Mesothelial cell of epicardium (in vitro differentiated cells): ENCODE data around the gene KIF3B. TPM values are rescaled to one million over a fixed set of nuclear protein-coding genes. Genes with fewer than 3 reads are reported as not detected.

ENCODE experiments used
- DNase-seq, 2 experiments: peaks; one replicate each; pipeline ENCODE4 v3.0.0; 2021; ENCODE audit warnings: low spot score in 2 of 2; ENCODE audit not compliant: unreplicated experiment in 2 of 2
- H3K27ac Mint-ChIP-seq: 2 replicates; pipeline ENCODE4 v1.8.0; 2021; ENCODE audit warnings: mixed read lengths
- H3K27me3 Mint-ChIP-seq: 2 replicates; pipeline ENCODE4 v1.8.0; 2021; ENCODE audit warnings: low read depth, mixed read lengths
- H3K36me3 Mint-ChIP-seq: 2 replicates; pipeline ENCODE4 v1.8.0; 2021; ENCODE audit warnings: mixed read lengths
- H3K4me1 Mint-ChIP-seq: 2 replicates; pipeline ENCODE4 v1.8.0; 2021; ENCODE audit warnings: mixed read lengths
- H3K4me3 Mint-ChIP-seq: 2 replicates; pipeline ENCODE4 v1.8.0; 2021; ENCODE audit warnings: mild to moderate bottlenecking, moderate library complexity, mixed read lengths
- H3K9me3 Mint-ChIP-seq: 2 replicates; pipeline ENCODE4 v1.8.0; 2021; ENCODE audit warnings: mixed read lengths
- CTCF ChIP-seq: fragments of 200-600 bp; sonication (generic); IDR thresholded peaks from one replicate; pipeline ENCODE4 v1.5.0; 2021; ENCODE audit warnings: antibody characterized with exemption; ENCODE audit not compliant: unreplicated experiment
- total RNA-seq: library from RNA; stranded (reverse); gene quantifications from 3 replicates; pipeline ENCODE4 v1.2.1, GENCODE V29; 2021

Gene KIF3B
- total RNA-seq, 1 donor from 2014 or later: 21.1 TPM

- Mint-ChIP-seq H3K4me3 (no peak overlapping the region), H3K4me1 (peaks cover 2% of the 10 kb centered on the region), H3K9me3 (no peaks in the 10 kb centered on the region), H3K27ac (no peak overlapping the region), H3K36me3 (peaks cover 2% of the 10 kb centered on the region), H3K27me3 (no peaks in the 10 kb centered on the region)
- DNase-seq: no peak
- TF ChIP-seq CTCF: no peak
Measured at GRCh38 chr20:32292548-32292947, 15.1 kb downstream of the KIF3B start.

GRCh38 chr20:32294071-32294470, 16.6 kb downstream of the KIF3B start:
- no peak for DNase-seq
- no peak overlapping the region for H3K27ac Mint-ChIP-seq
- TF ChIP-seq CTCF: no peak
- H3K4me3 Mint-ChIP-seq: no peak overlapping the region
- H3K4me1 Mint-ChIP-seq: peaks cover 2% of the 10 kb centered on the region
- H3K27me3 Mint-ChIP-seq: no peaks in the 10 kb centered on the region
- H3K36me3 Mint-ChIP-seq: no peaks in the 10 kb centered on the region
- no peaks in the 10 kb centered on the region for H3K9me3 Mint-ChIP-seq

GRCh38 chr20:32296412-32296811, 19.0 kb downstream of the KIF3B start:
- Mint-ChIP-seq H3K4me1 (peaks cover 3% of the 10 kb centered on the region), H3K36me3 (no peaks in the 10 kb centered on the region), H3K4me3 (no peak overlapping the region), H3K9me3 (no peaks in the 10 kb centered on the region), H3K27ac (no peak overlapping the region), H3K27me3 (no peaks in the 10 kb centered on the region)
- TF ChIP-seq CTCF: no peak
- no peak for DNase-seq

GRCh38 chr20:32296819-32297420, 19.5 kb downstream of the KIF3B start:
- no peak overlapping the region for H3K4me3 Mint-ChIP-seq
- no peaks in the 10 kb centered on the region for H3K27me3 Mint-ChIP-seq
- no peak for TF ChIP-seq CTCF
- peaks cover 8% of the 10 kb centered on the region for H3K4me1 Mint-ChIP-seq
- H3K27ac Mint-ChIP-seq: peak overlapping the region; percentile 8
- no peaks in the 10 kb centered on the region for H3K9me3 Mint-ChIP-seq
- no peaks in the 10 kb centered on the region for H3K36me3 Mint-ChIP-seq
- DNase-seq: no peak

GRCh38 chr20:32297439-32297838, 20.0 kb downstream of the KIF3B start:
- Mint-ChIP-seq H3K9me3 (no peaks in the 10 kb centered on the region), H3K36me3 (no peaks in the 10 kb centered on the region), H3K27ac (no peak overlapping the region), H3K4me1 (peaks cover 13% of the 10 kb centered on the region), H3K27me3 (no peaks in the 10 kb centered on the region), H3K4me3 (no peak overlapping the region)
- no peak for DNase-seq
- no peak for TF ChIP-seq CTCF

GRCh38 chr20:32300647-32301046, 23.2 kb downstream of the KIF3B start:
- Mint-ChIP-seq H3K36me3 (no peaks in the 10 kb centered on the region), H3K27ac (peak overlapping the region; percentile 25), H3K4me1 (peaks cover 27% of the 10 kb centered on the region), H3K4me3 (no peak overlapping the region), H3K27me3 (no peaks in the 10 kb centered on the region), H3K9me3 (no peaks in the 10 kb centered on the region)
- no peak for TF ChIP-seq CTCF
- no peak for DNase-seq
